GM18502 (cell line): Measurements from ENCODE around the gene HHATL.
"Not testable (repeated sequence)": the region's sequence is repeated elsewhere in the genome, so short reads cannot be mapped to it uniquely, and the experiment has no call there.

Source experiments
- ATAC-seq: cut with Tn5 transposase; IDR thresholded peaks from one replicate; pipeline ENCODE4 v1.9.1; 2021; ENCODE audit warnings: mild to moderate bottlenecking; ENCODE audit not compliant: unreplicated experiment, poor library complexity

The HHATL gene

GRCh38 chr3:42735019-42735418 lies 32.4 kb upstream of the HHATL start:
- no peak for ATAC-seq

GRCh38 chr3:42734263-42734860 lies 31.8 kb upstream of the HHATL start:
- no peak for ATAC-seq

- no peak for ATAC-seq
Observed at GRCh38 chr3:42733501-42734262, 31.1 kb upstream of the HHATL start.

GRCh38 chr3:42732829-42733459 lies 30.3 kb upstream of the HHATL start:
- ATAC-seq = no peak

GRCh38 chr3:42732196-42732828 lies 29.7 kb upstream of the HHATL start:
- no peak for ATAC-seq

- ATAC-seq = no peak
Observed at GRCh38 chr3:42731476-42732195, 29.0 kb upstream of the HHATL start.

- no peak for ATAC-seq
Observed at GRCh38 chr3:42730706-42731420, 28.3 kb upstream of the HHATL start.

GRCh38 chr3:42730294-42730693 lies 27.7 kb upstream of the HHATL start:
- no peak for ATAC-seq

- no peak for ATAC-seq
Observed at GRCh38 chr3:42729404-42730145, 27.0 kb upstream of the HHATL start.

- ATAC-seq = no peak
Observed at GRCh38 chr3:42728668-42729364, 26.2 kb upstream of the HHATL start.

- ATAC-seq = no peak
Observed at GRCh38 chr3:42728056-42728455, 25.5 kb upstream of the HHATL start.

GRCh38 chr3:42725454-42725853 lies 22.9 kb upstream of the HHATL start:
- ATAC-seq = no peak

- ATAC-seq = no peak
Observed at GRCh38 chr3:42723219-42723618, 20.6 kb upstream of the HHATL start.

- not testable (repeated sequence) for ATAC-seq
Observed at GRCh38 chr3:42722442-42722841, 19.8 kb upstream of the HHATL start.

GRCh38 chr3:42721690-42722089 lies 19.1 kb upstream of the HHATL start:
- ATAC-seq = no peak

GRCh38 chr3:42720126-42720525 lies 17.5 kb upstream of the HHATL start:
- ATAC-seq = no peak

GRCh38 chr3:42719002-42719401 lies 16.4 kb upstream of the HHATL start:
- ATAC-seq = no peak

- ATAC-seq = no peak
Observed at GRCh38 chr3:42718338-42718737, 15.7 kb upstream of the HHATL start.

GRCh38 chr3:42717306-42717705 lies 14.7 kb upstream of the HHATL start:
- no peak for ATAC-seq
